Ishikawa (cell line): ENCODE measurements around the gene TNRC6B.

Source experiments
- CEBPB ChIP-seq: IDR thresholded peaks from 2 replicates; pipeline ENCODE4 v1.6.1; 2012
- CREB1 ChIP-seq: IDR thresholded peaks from 2 replicates; pipeline ENCODE4 v1.6.1; 2012; ENCODE audit warnings: low read depth
- EGR1 ChIP-seq: IDR thresholded peaks from 2 replicates; pipeline ENCODE4 v1.6.1; 2012
- EP300 ChIP-seq: IDR thresholded peaks from 2 replicates; pipeline ENCODE4 v1.6.1; 2012; ENCODE audit warnings: borderline replicate concordance
- FOXM1 ChIP-seq: IDR thresholded peaks from 2 replicates; pipeline ENCODE4 v1.6.1; 2012; ENCODE audit warnings: low read depth, borderline replicate concordance
- MAX ChIP-seq: IDR thresholded peaks from 2 replicates; pipeline ENCODE4 v1.6.1; 2012
- NFIC ChIP-seq: IDR thresholded peaks from 2 replicates; pipeline ENCODE4 v1.6.1; 2012
- RAD21 ChIP-seq: IDR thresholded peaks from 2 replicates; pipeline ENCODE4 v1.6.1; 2012; ENCODE audit warnings: low read depth
- REST ChIP-seq: IDR thresholded peaks from 2 replicates; pipeline ENCODE4 v1.6.1; 2012; ENCODE audit warnings: low read depth, mild to moderate bottlenecking
- TAF1 ChIP-seq: IDR thresholded peaks from 2 replicates; pipeline ENCODE4 v1.6.1; 2012; ENCODE audit warnings: low read depth, mild to moderate bottlenecking
- TCF12 ChIP-seq: IDR thresholded peaks from 2 replicates; pipeline ENCODE4 v1.6.1; 2012; ENCODE audit warnings: low read depth
- TEAD4 ChIP-seq: IDR thresholded peaks from 2 replicates; pipeline ENCODE4 v1.6.1; 2012
- USF1 ChIP-seq: IDR thresholded peaks from 2 replicates; pipeline ENCODE4 v1.6.1; 2012
- YY1 ChIP-seq: IDR thresholded peaks from 2 replicates; pipeline ENCODE4 v1.6.1; 2012; ENCODE audit warnings: low read depth
- ZBTB7A ChIP-seq: IDR thresholded peaks from 2 replicates; pipeline ENCODE4 v1.6.1; 2012; ENCODE audit warnings: low read depth

TNRC6B gene

GRCh38 chr22:40175611-40176244, 2.0 kb upstream of the TNRC6B start:
- TF ChIP-seq TAF1 (no peak), USF1 (no peak), FOXM1 (no peak), MAX (no peak), YY1 (no peak), CEBPB (no peak), EP300 (no peak), RAD21 (no peak), NFIC (no peak), TEAD4 (no peak), ZBTB7A (no peak), REST (no peak), CREB1 (no peak), TCF12 (no peak), EGR1 (no peak)

GRCh38 chr22:40176921-40177737, 596 bp upstream of the TNRC6B start:
- TF ChIP-seq NFIC (no peak), CREB1 (no peak), REST (no peak), CEBPB (no peak), TCF12 (no peak)

- TF ChIP-seq NFIC (no peak), REST (no peak), EP300 (no peak), FOXM1 (no peak), CEBPB (no peak), TEAD4 (no peak), TAF1 (no peak), USF1 (no peak), EGR1 (no peak), RAD21 (no peak), ZBTB7A (no peak)
Measured at GRCh38 chr22:40178417-40179409, 988 bp downstream of the TNRC6B start.

GRCh38 chr22:40179526-40179925, 1.8 kb downstream of the TNRC6B start:
- TF ChIP-seq CREB1 (no peak), MAX (no peak), TCF12 (no peak), ZBTB7A (no peak), EGR1 (no peak), NFIC (no peak), EP300 (no peak)
